NCI-H146 (cell line): Measurements from ENCODE around the gene NCOA6.
A peak's percentile ranks its signal among the peaks of the same experiment; 100 is the strongest.
"Not testable (repeated sequence)": the region's sequence is repeated elsewhere in the genome, so short reads cannot be mapped to it uniquely, and the experiment has no call there.

ENCODE experiments used
- DNase-seq: peaks from one replicate; lab custom pipeline; 2025; lab: John Stamatoyannopoulos, UW

Gene NCOA6

GRCh38 chr20:34774886-34775285 lies 50.6 kb downstream of the NCOA6 start:
- no peak for DNase-seq

- DNase-seq = no peak
Measured at GRCh38 chr20:34774449-34774848, 51.0 kb downstream of the NCOA6 start.

DNA sequence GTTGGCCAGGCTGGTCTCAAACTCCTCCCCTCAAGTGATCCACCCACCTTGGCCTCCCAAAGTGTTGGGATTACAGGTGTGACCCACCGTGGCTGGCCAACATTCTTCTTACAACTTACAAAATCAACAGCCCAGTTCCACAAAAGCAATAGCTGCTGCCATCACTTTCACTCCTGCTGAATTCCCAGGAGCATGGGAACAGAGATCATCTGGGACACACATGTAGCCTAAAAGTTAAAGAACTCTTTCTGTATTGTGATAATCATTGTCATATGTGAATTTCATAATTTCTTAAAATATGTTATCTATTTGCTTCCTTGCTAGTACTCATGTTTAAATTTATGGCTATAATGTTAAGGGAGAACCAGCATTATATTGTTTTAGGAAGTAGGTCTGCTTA lies 51.7 kb downstream of the NCOA6 start:
- no peak for DNase-seq

GRCh38 chr20:34772437-34772836 lies 53.0 kb downstream of the NCOA6 start:
- no peak for DNase-seq

DNA sequence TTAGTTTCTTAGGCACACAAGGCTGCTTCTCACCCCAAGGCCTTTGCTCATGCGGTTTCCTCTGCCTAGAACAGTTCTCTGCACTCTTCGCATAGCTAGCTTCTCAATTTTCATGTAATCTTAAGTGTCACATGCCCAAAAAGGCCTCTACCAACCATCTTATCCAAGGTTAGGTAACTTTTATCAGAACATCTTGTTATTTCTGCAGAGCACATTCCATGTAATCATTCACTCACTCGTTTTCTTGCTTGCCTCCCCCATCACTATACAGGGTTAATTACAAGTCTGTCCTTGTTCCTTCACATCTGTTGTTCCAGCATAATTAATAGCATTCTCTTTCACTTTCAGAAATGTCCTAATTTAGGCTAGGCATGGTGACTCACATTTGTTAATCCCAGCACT lies 53.8 kb downstream of the NCOA6 start:
- DNase-seq = no peak

GRCh38 chr20:34768096-34768495 lies 57.4 kb downstream of the NCOA6 start:
- no peak for DNase-seq

DNA sequence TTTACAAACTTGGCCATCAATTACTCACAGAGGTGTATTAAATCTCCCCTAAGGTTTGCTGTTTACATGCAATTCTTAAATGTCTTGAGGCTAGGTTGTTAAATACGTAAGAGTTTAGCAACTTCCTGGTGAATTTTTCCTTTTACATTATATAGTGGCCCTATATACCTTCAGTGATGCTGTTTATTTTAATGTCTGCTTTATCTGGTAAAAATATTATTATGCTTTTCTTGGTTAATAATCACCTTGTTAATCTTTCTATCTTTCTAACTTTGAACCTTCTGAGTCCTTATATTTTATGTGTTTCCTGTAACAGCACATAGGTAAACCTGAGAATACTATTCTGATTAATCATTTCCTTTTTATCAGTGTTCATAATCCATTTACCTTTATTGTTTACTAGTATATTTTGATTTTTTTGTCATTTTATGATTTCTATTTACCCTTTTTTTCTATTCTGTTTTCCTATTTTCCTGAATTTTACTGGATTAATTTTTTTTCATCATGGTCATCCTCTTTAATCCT lies 63.4 kb downstream of the NCOA6 start:
- DNase-seq = no peak

DNA sequence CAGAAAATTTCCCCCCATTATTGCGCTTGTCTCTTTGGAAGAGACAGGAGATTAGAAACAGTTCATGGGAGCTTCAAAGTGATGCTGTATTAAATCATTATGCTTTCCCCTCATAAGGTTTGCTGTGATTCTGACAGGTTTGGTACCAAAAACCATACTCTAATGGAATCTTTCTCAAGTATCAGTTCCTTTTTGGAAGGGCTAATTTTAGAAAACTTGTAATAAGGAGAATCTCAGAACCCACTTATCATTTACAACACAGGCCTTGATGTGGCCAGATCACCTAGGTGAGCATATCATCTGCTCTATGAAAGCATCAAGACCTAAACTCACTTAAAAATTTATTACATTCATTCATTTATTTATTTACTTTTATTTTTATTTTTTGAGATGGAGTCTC lies 70.1 kb downstream of the NCOA6 start:
- no peak for DNase-seq

- no peak for DNase-seq
Measured at GRCh38 chr20:34754611-34755010, 70.8 kb downstream of the NCOA6 start.

DNA sequence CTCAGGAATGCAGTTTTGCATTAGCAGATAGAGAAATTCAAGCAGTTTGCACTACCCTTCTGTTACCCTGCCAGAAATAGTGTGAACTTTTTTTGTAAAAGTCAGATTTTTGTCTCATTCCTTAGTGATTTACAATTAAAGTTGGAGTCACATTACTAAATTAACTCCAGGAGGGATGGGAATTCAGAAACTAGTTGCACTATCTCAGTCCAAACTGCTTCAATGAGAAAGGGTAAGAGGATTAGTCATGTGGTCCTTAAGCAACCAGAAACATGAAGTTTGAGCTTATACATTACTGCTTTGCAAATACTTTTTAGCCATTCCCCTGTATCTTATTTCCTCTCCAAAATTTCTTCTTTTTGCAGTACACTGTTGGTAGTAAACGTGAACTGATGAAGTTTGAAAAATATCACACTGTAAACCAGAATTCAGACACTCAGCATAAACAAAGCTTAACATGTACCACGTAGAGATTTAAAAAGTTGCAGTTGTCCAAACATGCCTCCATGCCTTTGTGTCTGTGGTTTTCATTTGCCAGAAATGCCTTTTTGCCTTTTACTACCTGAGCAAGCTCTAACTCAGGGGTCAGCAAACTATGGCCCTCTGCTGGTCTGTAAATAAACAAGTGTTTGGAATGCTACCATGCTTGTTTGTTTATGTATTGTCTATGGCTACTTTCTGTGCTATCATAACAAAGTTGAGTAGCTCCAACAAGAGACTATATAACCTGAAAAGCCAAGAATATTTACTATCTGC lies 71.6 kb downstream of the NCOA6 start:
- no peak for DNase-seq

DNA sequence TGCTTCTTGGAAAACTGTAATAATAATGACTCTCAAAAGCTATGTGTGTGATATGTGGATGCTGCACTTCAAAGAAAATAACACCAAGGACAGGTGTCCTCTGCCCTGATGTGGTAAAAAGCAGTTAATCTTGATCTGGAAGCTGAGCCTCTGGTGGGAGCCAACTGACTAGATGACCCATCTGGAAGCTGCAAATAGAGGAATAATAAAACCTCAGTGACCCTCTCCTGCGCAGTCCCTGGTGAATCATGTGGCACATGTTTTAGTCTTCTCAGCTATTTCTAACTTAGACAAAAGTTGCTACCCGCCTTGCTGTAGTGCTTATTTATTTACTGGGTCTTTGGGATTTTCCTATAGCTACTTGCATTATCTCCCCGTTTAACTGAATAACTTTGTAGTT lies 74.0 kb downstream of the NCOA6 start:
- no peak for DNase-seq

DNA sequence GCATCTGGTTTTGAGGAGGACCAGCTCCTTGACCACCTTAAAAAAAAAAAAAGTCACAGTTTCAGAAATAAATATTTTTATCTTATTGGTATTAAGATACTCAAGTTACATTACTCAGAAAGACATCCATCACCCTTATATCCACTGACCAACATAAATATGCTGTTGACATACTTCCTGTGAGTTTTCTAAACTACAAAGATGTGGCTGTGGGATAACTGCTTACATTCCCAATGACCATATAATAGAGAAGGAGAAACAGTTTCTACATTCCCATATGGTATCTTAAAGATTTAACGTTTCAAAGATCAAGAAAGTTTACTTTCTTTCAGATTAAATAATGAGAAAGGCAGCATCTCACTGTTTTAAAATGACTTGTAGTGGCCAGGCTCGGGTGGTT lies 75.0 kb downstream of the NCOA6 start:
- DNase-seq = no peak

DNA sequence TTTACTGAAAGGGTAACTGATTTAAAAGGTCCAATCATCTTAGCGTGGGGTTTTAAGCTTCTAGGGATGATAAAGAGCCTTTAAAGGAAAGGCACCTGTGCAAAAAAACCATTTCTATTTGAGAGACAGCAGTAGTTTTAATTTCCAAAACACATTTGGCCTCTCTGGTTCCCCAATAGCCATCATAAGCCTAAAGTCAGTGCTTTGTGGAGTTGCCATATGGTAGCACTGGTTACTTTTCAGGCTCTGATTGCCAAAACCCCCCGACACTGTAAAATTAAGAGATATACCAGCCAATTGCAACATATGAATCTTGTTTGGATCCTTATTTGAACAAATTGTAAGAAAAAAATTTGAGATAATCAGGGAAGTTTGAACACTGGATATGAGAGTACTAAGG lies 76.7 kb downstream of the NCOA6 start:
- DNase-seq = no peak

DNA sequence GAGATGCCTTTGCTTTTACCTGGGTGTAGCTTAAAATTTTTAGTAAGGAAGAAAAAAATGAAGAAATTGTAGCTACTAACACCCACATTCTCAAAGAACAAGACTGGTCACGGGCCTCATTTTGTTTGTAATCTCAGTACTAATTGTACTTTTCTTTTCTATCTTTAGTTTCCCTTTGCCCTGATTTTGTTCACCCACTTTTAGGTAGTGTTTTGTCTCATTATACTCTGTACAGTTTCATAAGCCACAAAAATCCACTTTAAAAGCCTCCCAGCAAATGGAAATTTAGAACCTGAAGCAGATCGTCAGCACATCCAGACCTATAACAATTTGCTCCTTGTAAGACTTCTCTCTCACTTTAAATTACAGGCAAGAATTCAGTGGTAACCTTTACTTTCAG lies 78.0 kb downstream of the NCOA6 start:
- no peak for DNase-seq

DNA sequence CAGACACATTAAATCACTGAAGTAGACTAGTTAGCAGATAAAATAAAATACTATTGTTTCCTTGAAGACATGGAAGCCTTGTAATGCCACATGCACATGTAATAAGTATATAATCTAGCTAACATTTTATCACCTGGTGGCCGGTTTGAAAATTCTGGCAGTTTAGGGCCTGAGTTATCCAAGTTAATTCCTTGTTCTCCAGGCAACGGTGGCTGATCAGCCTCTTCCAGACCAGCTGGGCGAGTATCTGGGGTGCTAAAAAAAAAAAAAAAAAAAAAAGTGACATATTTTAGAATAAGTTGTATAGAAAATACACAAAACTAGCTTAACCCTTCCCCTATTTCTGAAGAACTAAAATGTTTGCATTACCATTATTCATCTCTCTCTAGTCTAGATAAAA lies 78.8 kb downstream of the NCOA6 start:
- no peak for DNase-seq

GRCh38 chr20:34744847-34745246 lies 80.6 kb downstream of the NCOA6 start:
- no peak for DNase-seq

DNA sequence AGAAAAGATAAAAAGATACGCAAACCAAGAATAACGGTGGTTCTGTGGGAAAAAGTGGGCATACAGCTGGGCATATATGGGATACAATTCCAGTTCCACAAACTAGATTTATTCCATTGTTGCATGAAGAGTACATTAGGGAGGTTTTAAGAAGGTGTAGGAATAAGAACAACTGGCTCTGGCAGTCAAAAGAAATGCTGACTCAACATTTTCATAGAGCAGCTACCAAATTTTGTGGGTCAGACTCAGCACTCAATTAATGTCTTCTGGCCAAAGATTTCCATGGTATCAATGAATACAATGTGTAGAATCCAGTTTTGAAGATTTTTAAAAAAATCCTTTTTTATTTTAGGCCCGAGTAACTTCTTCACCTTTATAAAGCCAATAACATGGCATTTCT lies 81.1 kb downstream of the NCOA6 start:
- DNase-seq = no peak

DNA sequence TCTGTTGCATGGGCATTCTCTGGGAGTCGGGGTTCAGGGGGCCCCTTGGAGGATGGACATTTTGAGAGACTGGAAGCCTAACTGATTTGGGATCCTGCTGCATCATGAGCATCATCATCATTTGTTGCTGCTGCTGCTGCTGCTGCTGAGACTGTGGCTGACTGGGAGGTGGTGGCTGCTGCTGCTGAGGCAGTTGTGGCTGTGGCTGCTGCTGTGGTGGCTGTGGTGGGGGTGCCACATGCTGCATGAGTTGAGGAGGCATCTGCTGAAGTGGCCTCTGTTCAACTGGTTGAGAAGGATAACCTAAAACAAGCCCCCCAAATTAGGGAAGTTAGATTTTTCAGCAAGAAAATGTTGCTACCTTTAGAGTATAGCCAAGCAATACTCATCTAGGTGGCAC lies 82.4 kb downstream of the NCOA6 start:
- no peak for DNase-seq

DNA sequence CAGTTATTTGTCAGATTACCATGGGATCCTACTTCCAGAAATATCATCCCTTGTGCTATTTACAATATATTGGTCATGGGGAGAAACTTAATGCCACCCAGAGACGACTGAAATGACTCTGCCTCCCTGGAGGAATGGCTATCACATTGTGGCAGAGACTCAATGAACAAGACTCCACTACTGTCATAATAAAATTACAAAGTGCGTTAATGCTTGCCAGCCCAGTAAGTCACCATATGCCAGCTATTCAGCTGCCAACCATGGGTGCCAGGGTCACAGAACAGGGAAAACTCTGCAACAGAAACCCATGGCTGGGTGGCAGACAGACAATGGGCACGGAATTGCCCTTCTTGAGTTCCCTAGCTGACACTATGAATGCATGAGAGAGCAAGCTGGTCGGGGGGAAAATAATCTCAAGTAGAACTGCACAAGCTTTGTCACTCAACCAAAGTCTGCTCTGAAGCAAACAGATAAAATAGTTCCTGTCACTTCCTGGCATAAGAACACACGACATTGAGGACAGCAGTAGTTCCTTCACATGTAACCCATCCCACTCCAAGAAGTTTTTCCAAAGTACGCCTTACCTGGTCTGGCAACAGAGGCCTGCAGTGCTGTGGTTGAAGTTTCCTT lies 89.2 kb downstream of the NCOA6 start:
- DNase-seq = no peak

- DNase-seq = no peak
Measured at GRCh38 chr20:34732523-34732922, 92.9 kb downstream of the NCOA6 start.

DNA sequence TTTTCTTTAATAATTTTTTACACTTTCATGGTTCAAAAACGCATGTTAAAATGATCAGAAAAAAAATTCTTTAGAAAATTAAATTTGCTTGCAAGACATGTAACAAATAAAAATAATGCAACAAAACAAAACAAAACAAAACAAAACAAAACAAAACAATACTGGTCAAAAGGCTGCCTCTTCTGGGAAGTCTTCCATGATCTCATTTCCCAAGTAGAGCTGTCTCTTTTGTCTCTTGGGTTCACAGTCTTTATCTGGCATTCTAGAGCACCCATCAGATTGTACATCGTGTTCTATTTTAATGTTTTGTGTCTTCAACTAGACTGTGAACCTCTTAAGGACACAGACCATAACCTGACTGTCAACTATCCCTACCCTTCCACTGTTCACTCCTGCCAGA lies 96.0 kb downstream of the NCOA6 start:
- no peak for DNase-seq

- no peak for DNase-seq
Measured at GRCh38 chr20:34724172-34724571, 101.3 kb downstream of the NCOA6 start.

GRCh38 chr20:34722560-34722959 lies 102.9 kb downstream of the NCOA6 start:
- DNase-seq = not testable (repeated sequence)

DNA sequence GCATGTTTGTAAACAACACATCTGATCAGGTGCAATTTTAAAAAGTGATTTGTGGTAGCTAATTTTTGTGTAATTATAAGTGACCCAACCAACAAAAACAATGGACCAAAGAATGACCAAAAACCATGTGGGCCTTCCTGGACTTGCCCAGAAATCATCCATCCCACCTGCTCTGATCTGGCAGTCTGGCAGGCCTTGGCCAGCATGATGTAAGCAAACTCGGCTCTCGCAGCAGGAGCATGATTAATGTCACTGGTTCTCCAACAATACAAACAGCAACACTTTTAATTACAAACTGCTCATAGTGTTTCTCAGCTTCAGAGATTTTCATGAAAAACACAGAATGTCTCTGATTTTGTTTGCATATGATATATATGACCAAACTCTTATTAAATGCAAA lies 105.2 kb downstream of the NCOA6 start:
- peak; percentile 46 for DNase-seq
